CD4-positive, alpha-beta T cell treated with Interleukin-17A for 4 hours (primary cell): ENCODE measurements around the gene CFAP58.

ENCODE experiments used
- DNase-seq: peaks from one replicate; pipeline ENCODE4 v3.0.0-alpha.2; 2020; ENCODE audit warnings: mixed read lengths

The CFAP58 gene, protein sequence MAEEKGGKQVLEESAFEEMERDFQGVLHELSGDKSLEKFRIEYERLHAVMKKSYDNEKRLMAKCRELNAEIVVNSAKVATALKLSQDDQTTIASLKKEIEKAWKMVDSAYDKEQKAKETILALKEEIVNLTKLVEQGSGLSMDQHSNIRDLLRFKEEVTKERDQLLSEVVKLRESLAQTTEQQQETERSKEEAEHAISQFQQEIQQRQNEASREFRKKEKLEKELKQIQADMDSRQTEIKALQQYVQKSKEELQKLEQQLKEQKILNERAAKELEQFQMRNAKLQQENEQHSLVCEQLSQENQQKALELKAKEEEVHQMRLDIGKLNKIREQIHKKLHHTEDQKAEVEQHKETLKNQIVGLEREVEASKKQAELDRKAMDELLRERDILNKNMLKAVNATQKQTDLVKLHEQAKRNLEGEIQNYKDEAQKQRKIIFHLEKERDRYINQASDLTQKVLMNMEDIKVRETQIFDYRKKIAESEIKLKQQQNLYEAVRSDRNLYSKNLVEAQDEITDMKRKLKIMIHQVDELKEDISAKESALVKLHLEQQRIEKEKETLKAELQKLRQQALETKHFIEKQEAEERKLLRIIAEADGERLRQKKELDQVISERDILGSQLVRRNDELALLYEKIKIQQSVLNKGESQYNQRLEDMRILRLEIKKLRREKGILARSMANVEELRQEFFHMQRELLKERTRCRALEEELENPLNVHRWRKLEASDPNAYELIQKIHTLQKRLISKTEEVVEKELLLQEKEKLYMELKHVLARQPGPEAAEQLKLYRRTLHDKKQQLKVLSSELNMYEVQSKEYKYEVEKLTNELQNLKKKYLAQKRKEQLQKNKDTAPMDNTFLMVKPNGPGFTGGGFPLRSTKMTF

DNA sequence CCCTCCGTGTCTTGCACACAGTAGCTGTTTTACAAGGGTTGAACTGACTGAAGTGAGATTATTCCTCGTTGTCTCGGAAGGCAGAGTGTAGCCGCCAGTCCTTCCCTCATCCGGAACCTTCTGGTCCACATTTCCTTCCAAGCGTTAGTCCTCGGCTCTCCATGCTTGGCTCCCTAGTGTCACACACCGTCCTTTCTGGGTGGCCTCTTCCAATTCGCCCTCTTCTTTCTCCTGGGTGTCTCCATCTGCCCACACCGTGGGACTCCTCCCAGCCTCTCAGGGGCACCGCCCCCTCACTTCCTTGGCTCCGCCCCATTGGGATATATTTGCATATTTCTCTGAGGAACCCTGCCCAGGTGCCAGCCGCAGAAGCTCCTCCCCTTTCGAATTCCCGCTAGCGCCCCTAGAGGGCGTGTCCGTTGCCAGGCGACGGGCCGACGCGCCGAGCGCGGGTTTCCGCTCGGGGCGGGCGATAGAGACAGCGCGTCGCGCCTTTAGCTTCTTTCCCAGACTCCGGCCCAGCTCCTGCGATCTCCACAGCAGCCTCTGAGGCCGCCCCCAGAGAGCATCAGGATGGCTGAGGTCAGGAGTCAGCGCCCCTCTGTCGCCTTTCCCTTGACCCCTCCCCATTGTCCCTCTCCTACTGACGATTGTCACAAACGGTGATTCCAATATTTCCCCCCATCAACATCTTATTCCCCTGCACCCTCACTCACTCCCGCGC, at the start of gene CFAP58:
Gene CFAP58, plus strand, starts transcription at position 509 of the 724 bp plus-strand sequence. Its CDS starts 65 bp downstream, at position 574.
- DNase-seq = peak; percentile 96

DNA sequence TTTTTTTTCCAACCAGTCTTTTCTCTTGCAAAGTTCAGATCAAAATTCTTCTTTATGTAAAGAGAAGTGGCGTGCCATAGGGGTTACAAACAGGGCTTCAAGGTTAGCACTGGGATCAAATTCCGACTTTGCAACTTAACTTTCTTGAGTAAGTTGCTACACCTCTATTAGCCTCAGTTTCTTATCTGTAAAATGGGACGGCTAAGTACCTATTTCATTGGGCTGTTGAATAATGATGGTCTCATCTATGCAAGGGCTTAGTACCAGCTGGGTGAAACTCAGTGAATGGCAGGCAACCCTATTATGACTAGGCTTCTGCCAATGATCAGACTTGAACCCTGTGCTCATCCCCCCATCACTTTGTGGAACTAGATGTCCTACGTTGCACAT, 49.3 kb upstream of the CFAP58 start:
- no peak for DNase-seq

DNA sequence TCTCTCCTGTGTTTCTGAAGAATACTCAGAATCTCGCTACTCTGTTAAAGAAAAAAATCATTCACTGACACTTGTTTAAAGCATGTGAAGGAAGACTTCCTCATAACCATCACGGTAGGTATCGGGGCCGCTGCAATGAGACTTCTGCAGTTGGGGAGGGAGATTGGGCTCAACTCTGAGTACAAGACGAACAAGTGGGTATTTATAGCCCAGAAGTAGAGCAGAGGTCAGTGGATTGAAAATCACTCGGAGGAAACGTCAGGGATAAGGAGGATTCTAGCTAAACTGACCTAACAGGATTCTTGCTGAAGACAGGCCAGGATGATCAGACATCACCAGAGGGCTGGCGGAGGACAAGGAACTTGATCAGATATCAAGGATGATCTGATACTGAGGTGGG, 48.7 kb upstream of the CFAP58 start:
- no peak for DNase-seq

DNA sequence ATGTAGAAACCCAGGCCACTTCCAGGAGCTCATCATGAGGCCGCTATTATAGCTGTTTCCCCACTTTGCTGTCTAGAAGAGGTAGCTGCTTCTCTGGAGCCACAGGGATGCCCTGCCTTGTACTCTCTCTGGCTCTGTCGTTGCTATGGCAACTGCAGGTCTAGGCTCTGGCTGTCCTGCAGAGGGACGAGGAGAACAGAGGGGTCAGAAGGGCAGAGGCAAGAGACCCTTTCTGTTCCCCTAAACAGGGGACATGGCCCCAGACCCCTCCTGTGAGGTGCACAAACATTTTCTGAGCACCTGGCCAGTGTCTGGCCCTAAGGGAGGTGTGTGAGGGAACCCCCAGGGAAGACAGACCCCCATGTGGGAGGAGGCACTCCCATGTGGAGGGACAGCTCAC, 46.7 kb upstream of the CFAP58 start:
- DNase-seq = no peak

DNA sequence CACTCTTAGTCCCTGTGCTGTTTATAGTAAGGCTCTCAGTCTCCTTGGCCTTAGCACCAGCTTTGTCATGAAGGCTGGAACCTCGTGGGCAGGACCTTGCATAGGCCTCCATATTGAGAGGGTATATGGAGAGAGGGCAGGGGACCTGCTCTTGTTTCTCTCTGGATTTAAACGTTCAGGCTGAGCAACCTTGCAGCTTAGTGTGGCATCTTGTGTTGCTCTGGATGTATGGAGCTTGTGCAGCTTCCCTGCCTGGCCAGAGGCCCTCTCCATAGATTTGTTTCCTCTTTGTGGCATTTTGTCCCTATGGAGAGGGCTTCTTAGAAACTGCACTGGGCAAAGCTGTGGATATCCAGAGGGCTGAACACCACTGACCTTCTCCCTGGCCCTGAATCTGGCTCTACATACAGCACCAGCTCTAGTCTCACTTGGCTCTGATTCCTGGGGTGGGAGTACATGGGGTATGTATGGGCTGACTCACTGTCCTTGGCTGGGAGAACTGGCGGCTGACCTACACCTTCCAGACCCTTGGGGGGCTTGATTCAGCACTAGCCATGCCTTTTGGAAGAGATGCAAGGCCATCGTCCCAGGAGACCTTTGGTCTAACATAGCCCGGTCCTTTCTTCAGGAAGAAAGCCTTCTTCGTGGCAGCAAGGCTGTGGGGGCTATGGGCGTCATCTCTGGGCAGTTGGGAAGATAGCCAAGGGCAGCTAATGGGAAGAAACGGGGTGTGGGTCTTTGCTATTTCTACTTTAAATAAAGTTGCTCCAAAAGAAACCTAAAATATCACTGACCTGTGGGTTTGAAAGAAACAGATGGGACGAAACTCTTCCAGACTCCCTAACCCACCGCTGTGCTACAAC, 45.8 kb upstream of the CFAP58 start:
- DNase-seq = no peak

DNA sequence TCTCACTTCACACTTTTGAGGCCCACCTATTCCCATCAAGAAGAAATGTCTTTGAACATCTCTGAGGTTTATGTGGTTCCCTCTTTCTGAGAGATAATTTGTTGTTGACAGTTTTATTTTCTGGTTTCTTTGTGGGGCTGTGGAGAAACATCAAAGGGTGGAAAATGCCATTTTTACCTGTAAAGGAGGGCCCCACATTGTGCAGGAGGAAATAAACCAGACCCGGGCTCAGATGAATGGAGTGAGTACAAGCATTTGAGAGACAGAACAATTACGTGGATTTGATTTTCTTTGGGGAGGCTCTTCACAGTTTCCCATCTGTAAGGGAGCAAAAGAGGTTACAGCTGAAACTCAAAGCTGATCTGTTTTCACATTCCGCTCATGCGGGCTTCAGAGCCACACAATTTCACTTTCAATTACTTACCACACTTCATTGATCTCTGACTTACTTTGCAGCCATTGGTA, 45.2 kb upstream of the CFAP58 start:
- peak; percentile 48 for DNase-seq

DNA sequence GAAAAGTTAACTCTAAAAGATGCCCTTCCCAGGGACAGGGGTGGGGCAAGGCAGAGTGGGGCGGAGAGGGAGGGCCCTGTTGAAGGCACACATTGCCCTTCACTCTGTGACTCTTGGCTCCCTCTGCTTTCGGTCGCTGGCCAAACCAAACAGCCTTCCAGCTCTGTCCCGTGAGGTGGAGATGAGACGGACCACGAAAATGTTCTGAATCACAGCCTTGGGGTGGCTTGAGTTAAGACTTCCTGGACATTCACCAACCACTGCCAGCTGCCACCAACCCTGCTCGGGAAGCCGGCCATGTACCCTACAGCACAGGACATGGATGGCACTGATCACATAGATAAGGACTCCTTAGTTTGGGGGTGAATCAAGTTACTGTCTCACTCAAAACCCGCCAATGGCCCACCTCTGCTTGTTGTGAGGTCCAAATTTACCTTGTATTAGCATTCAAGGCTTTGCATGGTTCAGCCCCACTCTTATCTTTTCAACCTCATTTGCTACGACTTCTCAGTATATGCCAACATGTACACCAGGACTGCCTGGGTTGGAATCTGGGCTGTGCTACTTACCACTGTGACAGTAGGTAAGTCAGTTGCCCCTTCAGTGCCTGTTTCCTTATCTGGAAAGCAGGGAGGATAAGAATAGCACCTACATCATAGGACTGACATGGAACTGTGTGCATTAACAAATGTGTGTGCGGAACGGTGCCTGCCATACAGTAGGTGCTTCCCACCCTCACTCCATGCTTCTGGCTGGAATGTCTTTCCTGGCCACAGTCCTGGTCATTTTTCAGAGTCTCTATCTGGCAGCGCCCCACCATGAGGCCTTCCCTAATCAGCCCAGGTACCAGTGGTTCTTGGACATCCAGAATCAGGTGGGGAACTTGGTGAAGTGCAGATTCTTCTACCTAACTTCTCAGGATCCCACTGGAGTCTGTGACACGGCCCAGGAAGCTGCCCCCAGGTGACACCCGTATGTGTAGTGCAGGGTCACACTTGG, 43.4 kb upstream of the CFAP58 start:
- no peak for DNase-seq

DNA sequence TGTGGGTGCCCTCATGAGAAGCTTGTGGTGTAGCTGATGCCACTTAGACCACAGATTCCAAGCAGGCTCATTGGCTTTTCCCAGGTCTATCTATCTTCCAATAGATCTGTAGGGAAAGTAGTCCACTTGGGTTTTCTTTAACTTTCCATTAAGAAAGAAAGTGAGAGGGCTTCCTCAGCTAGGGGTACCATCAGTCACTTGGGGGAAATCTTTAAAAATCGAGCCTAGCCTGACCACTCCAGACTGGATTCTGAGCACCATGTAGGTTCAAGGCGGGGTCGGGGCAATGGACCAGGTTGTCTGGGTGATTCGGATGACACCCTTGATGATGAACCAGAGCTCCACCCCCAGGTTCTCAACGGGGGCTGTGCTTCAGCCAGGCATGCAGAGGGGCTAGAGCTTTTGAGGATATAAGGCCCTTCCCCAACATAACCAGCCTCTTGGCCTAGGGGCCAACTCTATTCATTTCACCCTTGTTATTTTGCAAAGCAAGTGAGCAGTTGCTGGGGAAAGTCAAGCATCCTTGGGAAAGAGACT, 42.4 kb upstream of the CFAP58 start:
- DNase-seq = no peak

DNA sequence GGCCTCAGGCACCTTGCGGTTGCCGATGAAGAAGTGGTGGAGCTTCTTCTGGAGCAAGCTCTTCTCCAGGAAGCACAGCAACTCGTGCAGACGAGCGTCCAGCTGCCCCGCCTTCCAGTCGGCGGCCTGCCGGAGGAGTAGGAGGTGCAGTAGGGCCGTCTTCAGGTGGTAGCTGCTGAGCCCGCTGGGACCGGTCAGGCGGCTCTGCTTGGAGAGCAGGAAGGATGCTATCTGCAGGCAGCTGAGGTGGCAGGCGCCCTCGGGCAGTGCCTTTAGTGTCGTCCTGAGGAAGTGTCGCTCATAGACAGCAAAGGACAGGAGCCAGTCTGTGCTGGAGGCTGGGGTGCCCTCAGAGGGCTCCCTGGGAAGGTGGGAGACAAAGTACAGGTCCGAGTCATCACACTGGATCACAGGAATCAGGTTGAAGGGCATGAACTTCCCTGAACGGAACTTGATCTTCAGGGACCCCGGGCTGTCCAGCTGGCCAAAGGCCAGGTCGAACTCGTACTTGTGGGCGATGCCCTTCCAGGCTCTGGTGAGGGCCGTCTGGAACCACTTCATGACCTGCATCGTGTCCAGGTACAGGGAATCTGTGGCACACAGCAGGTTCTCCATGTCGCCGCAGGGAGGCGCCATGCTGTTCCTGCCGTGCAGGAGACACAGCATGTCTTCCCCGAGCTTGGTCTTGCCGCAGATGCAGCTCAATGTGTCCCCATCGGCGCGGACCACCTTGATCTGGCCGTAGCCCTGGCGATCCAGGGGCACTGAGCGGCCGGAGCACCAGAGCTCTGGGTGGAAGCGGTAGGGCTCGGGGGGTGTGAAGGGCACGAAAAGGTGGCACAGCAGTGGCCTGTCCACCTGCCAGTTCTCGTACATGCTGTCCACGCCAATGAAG, 38.8 kb upstream of the CFAP58 start:
- DNase-seq = no peak

DNA sequence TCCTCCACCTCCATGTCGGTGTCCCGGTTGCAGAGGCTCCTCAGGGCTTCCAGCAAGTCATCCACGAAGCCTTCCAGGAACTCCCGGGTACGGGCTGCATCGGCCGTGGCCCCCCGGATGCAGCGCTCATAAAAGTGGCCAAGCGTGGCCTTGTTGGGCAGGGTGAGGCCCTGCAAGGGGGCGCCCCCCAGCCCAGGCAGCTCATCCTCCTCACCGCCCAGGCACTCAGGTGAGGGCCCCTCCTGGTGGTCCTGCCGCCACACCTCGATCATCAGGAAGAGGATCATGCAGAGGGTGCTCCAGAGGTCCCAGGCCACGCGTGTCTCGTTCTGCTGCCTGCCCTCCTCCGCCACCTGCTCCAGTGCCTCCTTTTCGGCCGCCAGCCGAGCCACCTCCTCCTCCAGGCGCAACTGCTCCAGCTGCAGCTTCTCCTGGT, 38.1 kb upstream of the CFAP58 start:
- DNase-seq = no peak

DNA sequence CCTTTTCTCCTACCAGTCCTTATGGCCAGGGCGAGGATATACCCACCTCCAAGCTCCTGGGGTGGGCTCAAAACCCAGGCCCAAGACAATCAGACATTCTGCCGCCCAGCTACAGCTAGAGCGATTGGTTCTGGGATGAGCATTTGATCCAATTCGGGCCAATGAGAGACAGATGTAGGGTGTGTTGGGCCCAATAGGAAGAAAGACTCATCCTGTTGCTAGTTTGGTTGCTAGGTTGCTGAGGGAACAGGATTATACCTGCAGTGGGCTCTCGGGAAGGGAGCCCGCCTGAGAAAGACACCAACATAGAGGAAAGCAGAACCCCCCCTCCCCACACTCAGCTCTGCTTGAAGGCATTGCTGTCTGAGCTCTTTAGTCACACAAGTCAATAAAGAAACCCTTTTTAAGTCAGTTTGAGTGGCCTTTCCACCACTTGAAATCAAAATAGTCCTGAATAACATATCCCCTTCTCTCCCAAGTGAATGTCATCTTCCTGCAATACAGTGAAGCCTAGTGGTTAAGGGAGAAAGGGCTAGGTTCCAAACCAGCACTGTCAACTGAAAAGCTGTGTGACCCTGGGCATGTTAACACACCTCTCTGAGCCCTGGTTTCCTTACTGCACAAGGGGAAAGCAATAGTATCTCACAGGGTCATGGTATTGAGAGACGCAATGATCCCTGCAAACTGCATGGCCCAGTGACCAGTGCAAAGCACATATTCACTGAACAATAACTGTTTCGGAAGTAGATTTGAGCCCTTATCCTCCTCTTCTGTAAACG, 37.1 kb upstream of the CFAP58 start:
- no peak for DNase-seq

DNA sequence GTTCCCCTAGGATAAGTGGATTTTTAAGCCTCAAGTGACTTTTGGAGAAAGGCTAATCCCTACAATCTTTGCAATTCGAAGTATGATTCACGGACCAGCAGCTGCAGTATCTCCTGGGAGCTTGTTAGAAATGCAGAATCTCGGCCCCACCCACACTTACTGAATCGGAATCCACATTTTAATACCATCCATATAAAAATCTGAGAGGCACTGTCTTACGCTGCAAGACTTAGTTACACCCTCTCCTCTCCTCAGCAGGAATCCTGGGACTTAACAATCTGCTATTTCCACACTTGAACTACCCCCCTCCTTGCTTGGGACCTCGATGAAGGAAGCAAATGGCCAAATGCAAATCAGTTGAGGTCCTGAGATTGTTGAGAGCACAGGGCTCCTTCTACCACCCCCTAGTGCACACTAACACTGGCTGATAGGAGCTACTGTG, 36.3 kb upstream of the CFAP58 start:
- DNase-seq = no peak

DNA sequence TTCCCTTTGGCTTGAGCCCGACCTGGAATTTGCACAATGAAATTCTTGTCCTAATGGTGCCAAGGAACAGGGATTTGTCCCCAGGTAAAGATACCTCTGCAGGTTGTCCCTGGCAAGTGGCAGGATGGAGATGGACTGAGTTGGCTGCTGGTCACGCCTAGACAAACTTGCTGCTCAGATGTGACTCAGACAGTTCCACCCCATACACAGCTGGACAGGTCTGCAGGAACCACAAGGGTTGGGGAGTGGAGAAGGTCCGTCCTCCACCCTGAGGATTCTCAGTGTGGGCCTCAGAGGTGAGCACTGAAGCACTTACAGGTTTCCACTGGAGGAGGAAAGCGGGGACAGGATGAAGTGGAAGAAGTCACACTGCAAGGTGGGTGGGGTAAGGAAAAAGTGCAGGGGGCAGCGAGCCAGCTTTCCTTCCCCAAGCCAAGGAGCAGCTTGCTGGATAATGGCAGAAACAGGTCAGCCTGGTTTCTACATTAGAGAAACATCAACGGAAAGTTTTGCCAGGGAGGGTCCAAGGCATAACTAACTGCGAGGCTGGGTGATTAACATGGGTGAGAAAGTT, 35.8 kb upstream of the CFAP58 start:
- no peak for DNase-seq

DNA sequence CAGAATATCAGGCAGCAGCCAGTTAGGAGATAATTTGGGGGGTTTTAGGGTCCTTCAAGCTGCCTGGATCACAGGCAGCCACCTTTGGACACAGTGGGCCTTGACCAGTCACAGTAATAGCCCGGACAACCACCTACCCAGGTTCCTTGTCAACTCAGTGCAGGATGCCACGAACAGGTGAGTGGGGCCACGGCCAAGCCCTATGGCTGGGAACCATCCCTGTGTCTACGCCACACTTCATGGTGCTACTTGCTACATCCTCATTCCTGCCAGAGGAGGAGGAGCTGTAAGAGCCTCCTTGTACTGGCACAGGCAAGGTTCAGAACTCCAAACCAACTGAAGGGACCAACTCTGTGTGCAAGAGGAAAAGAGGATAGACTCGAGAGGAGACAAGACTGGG, 35.3 kb upstream of the CFAP58 start:
- no peak for DNase-seq

DNA sequence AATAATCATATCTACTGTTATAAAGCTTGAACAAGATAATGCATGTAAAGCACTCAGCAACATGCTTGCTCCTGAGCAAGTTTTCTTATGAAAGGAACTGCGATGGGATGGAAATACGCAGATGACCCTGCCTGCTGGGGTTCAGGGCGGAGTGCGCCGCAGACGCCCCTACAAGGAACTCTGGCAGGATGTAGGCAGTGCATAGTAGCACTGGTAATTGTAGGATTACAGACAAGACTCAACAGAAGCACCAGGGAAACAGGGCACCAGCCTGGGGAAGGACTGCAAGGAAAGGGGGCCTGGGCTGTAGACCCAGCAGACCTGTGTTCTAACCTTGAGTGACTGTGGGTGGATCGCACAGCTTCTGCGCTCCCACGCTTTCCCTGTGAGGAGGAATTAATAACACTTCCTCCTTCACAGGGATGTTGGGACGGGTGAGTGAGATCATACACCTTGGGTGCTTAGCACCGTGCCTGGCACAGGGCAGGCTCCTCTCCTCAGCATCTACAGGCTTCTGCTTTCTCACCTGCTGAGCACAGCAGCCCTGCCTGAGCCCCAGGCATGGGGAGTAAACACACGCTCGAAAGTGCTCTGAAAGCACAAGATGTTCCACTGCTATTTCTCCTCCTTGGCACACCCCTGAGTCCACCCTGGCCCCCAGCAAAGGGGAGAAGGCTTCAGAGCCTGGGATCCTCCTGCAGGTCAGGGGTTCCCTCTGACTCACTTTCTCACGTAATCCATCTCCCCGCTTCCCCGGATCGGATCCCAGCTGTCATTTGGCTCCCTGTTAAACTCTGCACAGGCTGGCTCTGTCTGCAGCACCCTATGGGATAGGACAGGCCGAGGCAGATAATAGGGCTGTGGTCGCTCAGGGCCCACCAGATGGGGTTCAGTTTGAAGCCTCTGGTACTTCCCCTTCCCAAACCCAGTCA, 34.6 kb upstream of the CFAP58 start:
- no peak for DNase-seq

DNA sequence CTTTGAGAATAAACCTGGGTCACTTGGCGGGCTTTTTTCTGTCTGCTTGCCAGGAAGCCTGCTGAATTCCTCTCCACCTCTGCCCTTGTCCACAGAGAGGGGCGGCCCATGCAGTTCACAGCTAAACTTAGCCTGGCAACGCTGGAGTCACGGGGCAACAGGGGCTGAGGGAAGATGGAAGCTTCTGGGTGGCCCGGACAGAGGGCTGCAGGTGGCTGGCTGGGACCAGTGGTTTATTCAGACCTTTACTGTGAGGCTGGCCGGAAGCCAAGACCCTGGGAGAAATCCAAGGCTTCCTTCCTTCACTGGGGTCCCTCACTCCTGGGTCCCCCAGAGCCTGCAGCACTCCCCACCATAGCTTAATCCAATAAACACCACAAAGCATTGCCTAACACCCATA, 32.4 kb upstream of the CFAP58 start:
- no peak for DNase-seq
